GM12878 (cell line): ENCODE measurements around the gene TBC1D32. TPM values are rescaled to one million over a fixed set of nuclear protein-coding genes. Genes with fewer than 3 reads are reported as not detected.
"Not testable (repeated sequence)": the region's sequence is repeated elsewhere in the genome, so short reads cannot be mapped to it uniquely, and the experiment has no call there.

ENCODE experiments used
- ATAC-seq: fragments of 200-7000 bp; cut with Tn5 transposase; 3 replicates; pipeline ENCODE4 v1.9.1; 2020; ENCODE audit warnings: mild to moderate bottlenecking, moderate library complexity
- BruUV-seq: library from RNA; stranded (reverse); fragments of 400-500 nt; replicated peaks from 2 replicates; lab custom pipeline; 2021; lab: Mats Ljungman, UMichigan
- CTCF ChIA-PET: fragments of 300-600 bp; sonication (Branson Sonifier 250); formaldehyde crosslinking; extraction: SDS; loops from one replicate; lab custom pipeline; 2021; ENCODE audit warnings: inconsistent platforms; lab: Yijun Ruan, JAX
- POLR2A ChIA-PET: fragments of 350-600 bp; formaldehyde crosslinking; extraction: SDS; loops from one replicate; lab custom pipeline; 2021; ENCODE audit warnings: inconsistent platforms; lab: Charles Lee
- RAD21 ChIA-PET: fragments of 300-600 bp; sonication (Branson Sonifier 250); formaldehyde crosslinking; loops from one replicate; lab custom pipeline; 2023; ENCODE audit warnings: antibody characterized with exemption; ENCODE audit not compliant: unreplicated experiment; lab: Charles Lee
- SMC1A ChIA-PET: fragments of 300-600 bp; sonication (Branson Sonifier 250); formaldehyde crosslinking; loops from one replicate; lab custom pipeline; 2023; ENCODE audit not compliant: unreplicated experiment, uncharacterized antibody; lab: Charles Lee
- DNase-seq: peaks from one replicate; pipeline ENCODE4 v3.0.0-alpha.2; 2011; ENCODE audit warnings: low read depth, low spot score
- FAIRE-seq: peaks from 3 replicates; lab custom pipeline; 2011; peaks lifted over from hg19 to GRCh38; lab: Jason Lieb, UNC
- H2AFZ ChIP-seq: 2 replicates; pipeline ENCODE4 v1.6.0; 2011; ENCODE audit warnings: low read depth, low read length, control low read depth; ENCODE audit not compliant: control insufficient read depth
- H3K27ac ChIP-seq: 2 replicates; pipeline ENCODE4 v1.5.1; 2011; ENCODE audit warnings: control low read depth; ENCODE audit not compliant: control insufficient read depth, insufficient read depth
- H3K27me3 ChIP-seq, 2 experiments: replicated peaks in 1 of 2; 2 replicates each; pipeline versions ENCODE4 v1.6.0 to v1.6.1; 2011; ENCODE audit warnings: low read length in 1 of 2; ENCODE audit not compliant: control insufficient read depth in 2 of 2, insufficient read depth in 2 of 2
- H3K36me3 ChIP-seq, 2 experiments: 2 replicates each; pipeline ENCODE4 v1.5.1; 2011; ENCODE audit warnings: low read length in 1 of 2; ENCODE audit not compliant: control insufficient read depth in 2 of 2, insufficient read depth in 2 of 2
- H3K4me1 ChIP-seq: 2 replicates; pipeline ENCODE4 v1.6.1; 2011; ENCODE audit warnings: mild to moderate bottlenecking, low read length, moderate library complexity, mixed read lengths; ENCODE audit not compliant: control insufficient read depth, insufficient read depth
- H3K4me2 ChIP-seq: 2 replicates; pipeline ENCODE4 v1.6.0; 2011; ENCODE audit warnings: control low read depth; ENCODE audit not compliant: control insufficient read depth, insufficient read depth
- H3K4me3 ChIP-seq: fragments of 200-600 bp; sonication (generic); 2 replicates; pipeline ENCODE4 v1.5.1; 2016
- H3K79me2 ChIP-seq: 2 replicates; pipeline ENCODE4 v1.6.0; 2011; ENCODE audit warnings: low read length; ENCODE audit not compliant: control insufficient read depth, insufficient read depth
- H3K9ac ChIP-seq: 2 replicates; pipeline ENCODE4 v1.8.0; 2011; ENCODE audit warnings: low read length, control low read depth, mixed read lengths; ENCODE audit not compliant: control insufficient read depth, insufficient read depth
- H3K9me3 ChIP-seq: replicated peaks from 3 replicates; pipeline ENCODE4 v1.5.1; 2011; ENCODE audit warnings: mild to moderate bottlenecking, low read length; ENCODE audit not compliant: control insufficient read depth, insufficient read depth
- H4K20me1 ChIP-seq: 2 replicates; pipeline ENCODE4 v1.6.0; 2011; ENCODE audit not compliant: control insufficient read depth, insufficient read depth
- BCL11A ChIP-seq: IDR thresholded peaks from 2 replicates; pipeline ENCODE4 v1.6.1; 2011; ENCODE audit warnings: low read depth, low read length
- CHD1 ChIP-seq: IDR thresholded peaks from 2 replicates; pipeline ENCODE4 v1.6.1; 2012; ENCODE audit warnings: low read depth, low read length, improper control_type of control experiment
- FOXM1 ChIP-seq: IDR thresholded peaks from 2 replicates; pipeline ENCODE4 v1.6.1; 2012; ENCODE audit warnings: low read depth, mild to moderate bottlenecking, inconsistent platforms, low read length, moderate library complexity
- MEF2B ChIP-seq: fragments of 450-650 bp; IDR thresholded peaks from 2 replicates; pipeline ENCODE4 v1.6.1; 2018; ENCODE audit warnings: mild to moderate bottlenecking, moderate library complexity; ENCODE audit not compliant: partially characterized antibody, poor library complexity, severe bottlenecking
- TARDBP ChIP-seq: IDR thresholded peaks from 2 replicates; pipeline ENCODE4 v1.6.1; 2016; ENCODE audit warnings: borderline replicate concordance
- TCF12 ChIP-seq: IDR thresholded peaks from 2 replicates; pipeline ENCODE4 v1.6.1; 2011; ENCODE audit warnings: low read depth, mild to moderate bottlenecking, low read length
- TCF3 ChIP-seq: IDR thresholded peaks from 2 replicates; pipeline ENCODE4 v1.6.1; 2012; ENCODE audit warnings: low read depth, mild to moderate bottlenecking, low read length, borderline replicate concordance; ENCODE audit not compliant: insufficient read depth
- YBX1 ChIP-seq: fragments of 450-650 bp; IDR thresholded peaks from 2 replicates; pipeline ENCODE4 v1.6.1; 2016; ENCODE audit warnings: antibody characterized with exemption
- ZNF217 ChIP-seq: fragments of 450-650 bp; IDR thresholded peaks from 2 replicates; pipeline ENCODE4 v1.6.1; 2017; ENCODE audit warnings: antibody characterized with exemption, mild to moderate bottlenecking
- WGBS: methylation state at CpG from one replicate; pipeline ENCODE4 v1.1.6; 2016; ENCODE audit warnings: low lambda C conversion rate; ENCODE audit not compliant: insufficient replicate concordance, insufficient coverage; ENCODE audit errors: missing lambda C conversion rate; 5-methylcytosine and 5-hydroxymethylcytosine counted together
- in situ Hi-C: fragments of 300-500 bp; cut with MboI; formaldehyde crosslinking; loops from 9 replicates; pipeline ENCODE4 v1.14.3; 2018; ENCODE audit warnings: mixed read lengths
- intact Hi-C: fragments of 100-400 bp; cut with micrococcal nuclease; formaldehyde crosslinking; loops from one replicate; pipeline ENCODE4 v1.14.2; 2022; ENCODE audit not compliant: unreplicated experiment
- polyA plus RNA-seq, 11 experiments: library from polyadenylated mRNA; depleted of rRNA in 4 of 11; unstranded in 6 of 11; stranded (reverse) in 5 of 11; fragments of >200 nt; fragmentation: Nextera tagmentation in 4 of 11; fragmentation: Illumina TruSeq in 1 of 11; extraction: Ambion mirVana in 4 of 11; extraction: Trizol in 1 of 11; gene quantifications; 1 replicate in 1 of 11; 2 replicates in 10 of 11; pipeline versions ENCODE4 v1.2.1 to v1.2.3, GENCODE V29; 2011 to 2016; ENCODE audit warnings: inconsistent platforms in 2 of 11, missing spikeins in 2 of 11, low read depth in 1 of 11
- total RNA-seq, 4 experiments: library from RNA; depleted of rRNA in 3 of 4; stranded (reverse); fragments of >200 nt in 3 of 4; fragmentation: Illumina TruSeq in 1 of 4; extraction: Trizol in 1 of 4; gene quantifications; 2 replicates each; pipeline versions ENCODE4 v1.2.1 to v1.2.3, GENCODE V29; 2013 to 2021
- TF ChIP-seq, protein P1 (sequence below): fragments of 450-650 bp; formaldehyde crosslinking; IDR thresholded peaks from 2 replicates; pipeline ENCODE4 v1.5.0; 2022; ENCODE audit warnings: mild to moderate bottlenecking, missing genetic modification characterization

Gene TBC1D32
- total and polyA plus RNA-seq, 10 of the 15 experiments (the other 5 are each of a cell fraction or from before 2014, with no cell fraction given), result 2.2 to 10.2 (median 4.1) TPM

DNA sequence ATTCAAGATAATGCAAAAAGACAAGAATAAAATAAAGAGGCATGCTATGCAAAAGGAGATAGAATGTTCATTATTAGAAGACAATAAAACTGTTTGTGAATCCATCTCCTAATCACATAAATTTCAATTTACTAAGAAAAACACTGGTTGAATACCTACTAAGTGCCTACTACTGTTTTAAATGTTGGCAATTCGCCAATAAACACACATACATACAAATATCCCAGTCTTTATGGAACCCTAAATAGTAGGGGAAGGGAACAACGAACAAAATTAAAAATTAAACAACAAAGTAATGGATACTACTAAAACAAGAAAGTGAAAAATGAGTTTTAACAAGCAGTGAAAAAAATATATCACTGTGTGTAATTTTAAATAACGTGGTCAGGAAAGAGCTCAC is 158.5 kb downstream of the TBC1D32 start:
- H2AFZ ChIP-seq, result no peak overlapping the region
- H3K36me3 ChIP-seq, result no peaks in the 10 kb centered on the region
- no peak for DNase-seq
- no peak for FAIRE-seq
- no peaks in the 10 kb centered on the region for H3K79me2 ChIP-seq
- H3K4me1 ChIP-seq, result no peaks in the 10 kb centered on the region
- ChIA-PET RAD21 (no interaction called here), SMC1A (no interaction called here), POLR2A (no interaction called here), CTCF (no interaction called here)
- H3K4me3 ChIP-seq, result no peak overlapping the region
- no TSS peak for BruUV-seq
- no peak overlapping the region for H3K4me2 ChIP-seq
- no peak overlapping the region for H3K27ac ChIP-seq
- ATAC-seq, result no peak
- no peak for TF ChIP-seq FOXM1
- TF ChIP-seq TCF12, result no peak
- no peak for TF ChIP-seq BCL11A
- TF ChIP-seq ZNF217, result no peak
- TF ChIP-seq CHD1, result no peak
- TF ChIP-seq MEF2B, result no peak
- TF ChIP-seq TCF3, result no peak
- TF ChIP-seq, protein P1, sequence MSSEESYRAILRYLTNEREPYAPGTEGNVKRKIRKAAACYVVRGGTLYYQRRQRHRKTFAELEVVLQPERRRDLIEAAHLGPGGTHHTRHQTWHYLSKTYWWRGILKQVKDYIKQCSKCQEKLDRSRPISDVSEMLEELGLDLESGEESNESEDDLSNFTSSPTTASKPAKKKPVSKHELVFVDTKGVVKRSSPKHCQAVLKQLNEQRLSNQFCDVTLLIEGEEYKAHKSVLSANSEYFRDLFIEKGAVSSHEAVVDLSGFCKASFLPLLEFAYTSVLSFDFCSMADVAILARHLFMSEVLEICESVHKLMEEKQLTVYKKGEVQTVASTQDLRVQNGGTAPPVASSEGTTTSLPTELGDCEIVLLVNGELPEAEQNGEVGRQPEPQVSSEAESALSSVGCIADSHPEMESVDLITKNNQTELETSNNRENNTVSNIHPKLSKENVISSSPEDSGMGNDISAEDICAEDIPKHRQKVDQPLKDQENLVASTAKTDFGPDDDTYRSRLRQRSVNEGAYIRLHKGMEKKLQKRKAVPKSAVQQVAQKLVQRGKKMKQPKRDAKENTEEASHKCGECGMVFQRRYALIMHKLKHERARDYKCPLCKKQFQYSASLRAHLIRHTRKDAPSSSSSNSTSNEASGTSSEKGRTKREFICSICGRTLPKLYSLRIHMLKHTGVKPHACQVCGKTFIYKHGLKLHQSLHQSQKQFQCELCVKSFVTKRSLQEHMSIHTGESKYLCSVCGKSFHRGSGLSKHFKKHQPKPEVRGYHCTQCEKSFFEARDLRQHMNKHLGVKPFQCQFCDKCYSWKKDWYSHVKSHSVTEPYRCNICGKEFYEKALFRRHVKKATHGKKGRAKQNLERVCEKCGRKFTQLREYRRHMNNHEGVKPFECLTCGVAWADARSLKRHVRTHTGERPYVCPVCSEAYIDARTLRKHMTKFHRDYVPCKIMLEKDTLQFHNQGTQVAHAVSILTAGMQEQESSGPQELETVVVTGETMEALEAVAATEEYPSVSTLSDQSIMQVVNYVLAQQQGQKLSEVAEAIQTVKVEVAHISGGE, result no peak
- no peak for TF ChIP-seq YBX1
- no peak for TF ChIP-seq TARDBP
- no peaks in the 10 kb centered on the region for H3K27me3 ChIP-seq
- 60% methylated on average over 3 of the region's 3 CpGs for WGBS
- intact Hi-C loops, result no loop called here
- in situ Hi-C loops, result no loop called here
- no peaks in the 10 kb centered on the region for H3K9me3 ChIP-seq
- no peaks in the 10 kb centered on the region for H4K20me1 ChIP-seq
- no peak overlapping the region for H3K9ac ChIP-seq

DNA sequence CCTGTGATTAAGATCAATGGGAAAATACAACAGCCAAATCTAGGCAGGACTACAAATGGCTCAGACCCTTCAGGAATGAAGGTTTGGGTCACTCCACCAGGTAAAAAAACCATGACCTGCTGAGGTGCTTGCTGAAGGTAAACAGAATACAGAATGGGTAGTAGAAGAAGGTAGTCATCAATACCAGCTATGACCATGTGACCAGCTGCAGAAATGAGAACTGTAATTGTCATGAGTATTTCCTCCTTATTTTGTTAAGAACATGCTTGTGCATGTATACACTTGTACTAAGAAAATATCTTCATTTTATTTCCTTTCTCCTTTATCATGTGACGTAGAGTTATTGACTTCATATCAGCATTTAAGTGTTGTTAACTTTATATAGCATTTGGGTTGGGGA is 161.8 kb downstream of the TBC1D32 start:
- H3K79me2 ChIP-seq, H3K36me3 ChIP-seq, CTCF ChIA-PET, H3K4me3 ChIP-seq, POLR2A ChIA-PET, H3K27ac ChIP-seq, DNase-seq, SMC1A ChIA-PET, FAIRE-seq, RAD21 ChIA-PET, ATAC-seq, intact Hi-C loops, H3K9me3 ChIP-seq, in situ Hi-C loops, H4K20me1 ChIP-seq, H3K4me1 ChIP-seq, H3K9ac ChIP-seq, BruUV-seq, H3K4me2 ChIP-seq, H3K27me3 ChIP-seq, H2AFZ ChIP-seq: not testable (repeated sequence)
- WGBS, result 92% methylated on average over 1 of the region's 1 CpG
